Measurements from ENCODE around the gene NDST3. TPM values are rescaled to one million over a fixed set of nuclear protein-coding genes. Genes with fewer than 3 reads are reported as not detected.

NDST3 gene

DNA sequence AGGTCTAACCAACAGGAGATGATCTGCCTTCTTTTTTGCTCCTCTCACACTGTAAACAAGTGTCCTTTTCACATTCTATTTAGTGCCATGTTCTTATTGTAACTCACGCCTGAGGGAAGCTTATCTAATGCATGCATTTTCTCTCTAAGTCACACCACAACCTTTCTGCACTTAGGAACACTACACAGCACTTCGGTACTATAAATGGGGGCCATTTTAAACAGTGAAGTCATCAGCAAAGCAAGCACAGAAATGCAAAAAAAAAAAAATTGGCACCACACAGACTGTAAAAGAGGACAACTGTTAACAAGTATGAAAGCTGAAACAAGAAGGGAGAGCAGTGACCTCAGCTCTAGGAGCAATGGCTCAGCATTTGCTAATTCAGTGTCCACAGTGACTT is 273.4 kb downstream of the NDST3 start:
- no peaks in the 10 kb centered on the region for H3K36me3 ChIP-seq (replicated peaks in 1 of 2; ENCODE audit: control insufficient read depth in 2 of 2, insufficient read depth in 2 of 2, low read length in 2 of 2)
- no peak overlapping the region for H3K27ac ChIP-seq (replicated peaks; ENCODE audit: low read length)
- no peak overlapping the region for H3K4me2 ChIP-seq (ENCODE audit: insufficient read depth, low read length, poor library complexity, severe bottlenecking)
- H3K9ac ChIP-seq (ENCODE audit: low read depth, low read length, poor library complexity) = no peak overlapping the region
- no peak overlapping the region for H3K18ac ChIP-seq (ENCODE audit: low read length)
- no peak overlapping the region for H2BK12ac ChIP-seq (ENCODE audit: low read length)
- no peak for DNase-seq (ENCODE audit: low spot score)
- H4K91ac ChIP-seq (ENCODE audit: low read depth, low read length, poor library complexity) = no peak overlapping the region
- H2BK15ac ChIP-seq (ENCODE audit: low read length) = no peak overlapping the region
- no peak overlapping the region for H3K4ac ChIP-seq (ENCODE audit: low read length)
- H3K9me3 ChIP-seq (replicated peaks in 1 of 2; ENCODE audit: control insufficient read depth in 2 of 2, insufficient read depth in 1 of 2, low read depth in 1 of 2, low read length in 2 of 2) = no peaks in the 10 kb centered on the region
- H3K23ac ChIP-seq (ENCODE audit: low read depth, low read length, poor library complexity) = no peak overlapping the region
- H2BK120ac ChIP-seq (ENCODE audit: low read depth, low read length) = no peak overlapping the region
- H3K79me1 ChIP-seq (ENCODE audit: low read depth, low read length) = no peaks in the 10 kb centered on the region
- H2AK5ac ChIP-seq (ENCODE audit: low read depth, low read length) = no peak overlapping the region
- H2AFZ ChIP-seq (ENCODE audit: low read length) = peak overlapping the region; percentile 11
- no peak overlapping the region for H4K8ac ChIP-seq (ENCODE audit: low read depth, low read length)
- no peak overlapping the region for H3K4me3 ChIP-seq (ENCODE audit: low read length in 2 of 2)
- no peak overlapping the region for H3K14ac ChIP-seq (ENCODE audit: low read length)
- no peaks in the 10 kb centered on the region for H3K4me1 ChIP-seq (ENCODE audit: control insufficient read depth in 2 of 2, insufficient read depth in 1 of 2, low read depth in 1 of 2, low read length in 2 of 2)
- no CpG with 5 or more reads among the region's 2 CpGs for WGBS, 2 donors (ENCODE audit: extremely low coverage in 2 of 2, insufficient read length in 2 of 2, insufficient replicate concordance in 1 of 2)
- H3K27me3 ChIP-seq (ENCODE audit: control insufficient read depth in 3 of 3, insufficient read depth in 3 of 3, low read depth in 1 of 3, low read length in 3 of 3) = no peaks in the 10 kb centered on the region
- no peak overlapping the region for H2BK5ac ChIP-seq (ENCODE audit: low read length)

Small RNAs within 50 kb of the gene (small RNA-seq; reads per million reads assigned to genes)
- gene SNORA24 (ENCODE audit: insufficient read depth) = not detected
